Esophagus muscularis mucosa (tissue), 3 donors: ENCODE measurements around the gene TRIM39.

Source experiments
- EP300 ChIP-seq: sonication (generic); formaldehyde crosslinking; IDR thresholded peaks from one replicate; pipeline ENCODE4 v1.6.1; 2017; ENCODE audit warnings: antibody characterized with exemption
- POLR2AphosphoS5 ChIP-seq, 2 donors: sonication (generic); formaldehyde crosslinking; IDR thresholded peaks; one replicate each; pipeline ENCODE4 v1.6.1; 2017; ENCODE audit warnings: antibody characterized with exemption in 2 of 2

- TF ChIP-seq EP300 (no peak), POLR2AphosphoS5 (IDR thresholded peaks at IDR 0.05) (no peak)
Measured at GRCh38 chr6:30287139-30287538, 39.6 kb upstream of the TRIM39 start.
